Activated naive CD4-positive, alpha-beta T cell treated with anti-CD3 and anti-CD28 coated beads, Interleukin-2, amount 10 ng/mL, durations not matched to agents 7 days and 5 days (primary cell): Measurements from ENCODE around the gene CHID1.

Experiments
- CTCF ChIA-PET: fragments of 350-600 bp; sonication (Branson Sonifier 250); formaldehyde crosslinking; loops from one replicate; lab custom pipeline; 2021; ENCODE audit warnings: antibody characterized with exemption; lab: Charles Lee
- DNase-seq: peaks from one replicate; pipeline ENCODE4 v3.0.0-alpha.2; 2020
- H3K27ac Mint-ChIP-seq: one replicate; pipeline ENCODE4 v1.8.0; 2021; ENCODE audit warnings: mild to moderate bottlenecking, moderate library complexity, mixed read lengths
- H3K27me3 Mint-ChIP-seq: one replicate; pipeline ENCODE4 v1.8.0; 2021; ENCODE audit warnings: mild to moderate bottlenecking, mixed read lengths
- H3K36me3 Mint-ChIP-seq: one replicate; pipeline ENCODE4 v1.8.0; 2021; ENCODE audit warnings: mixed read lengths
- H3K4me1 Mint-ChIP-seq: one replicate; pipeline ENCODE4 v1.8.0; 2021; ENCODE audit warnings: mixed read lengths
- H3K4me3 Mint-ChIP-seq: one replicate; pipeline ENCODE4 v1.8.0; 2021; ENCODE audit warnings: mild to moderate bottlenecking, moderate library complexity, mixed read lengths
- H3K9me3 Mint-ChIP-seq: one replicate; pipeline ENCODE4 v1.8.0; 2021; ENCODE audit warnings: mixed read lengths

Gene CHID1

DNA sequence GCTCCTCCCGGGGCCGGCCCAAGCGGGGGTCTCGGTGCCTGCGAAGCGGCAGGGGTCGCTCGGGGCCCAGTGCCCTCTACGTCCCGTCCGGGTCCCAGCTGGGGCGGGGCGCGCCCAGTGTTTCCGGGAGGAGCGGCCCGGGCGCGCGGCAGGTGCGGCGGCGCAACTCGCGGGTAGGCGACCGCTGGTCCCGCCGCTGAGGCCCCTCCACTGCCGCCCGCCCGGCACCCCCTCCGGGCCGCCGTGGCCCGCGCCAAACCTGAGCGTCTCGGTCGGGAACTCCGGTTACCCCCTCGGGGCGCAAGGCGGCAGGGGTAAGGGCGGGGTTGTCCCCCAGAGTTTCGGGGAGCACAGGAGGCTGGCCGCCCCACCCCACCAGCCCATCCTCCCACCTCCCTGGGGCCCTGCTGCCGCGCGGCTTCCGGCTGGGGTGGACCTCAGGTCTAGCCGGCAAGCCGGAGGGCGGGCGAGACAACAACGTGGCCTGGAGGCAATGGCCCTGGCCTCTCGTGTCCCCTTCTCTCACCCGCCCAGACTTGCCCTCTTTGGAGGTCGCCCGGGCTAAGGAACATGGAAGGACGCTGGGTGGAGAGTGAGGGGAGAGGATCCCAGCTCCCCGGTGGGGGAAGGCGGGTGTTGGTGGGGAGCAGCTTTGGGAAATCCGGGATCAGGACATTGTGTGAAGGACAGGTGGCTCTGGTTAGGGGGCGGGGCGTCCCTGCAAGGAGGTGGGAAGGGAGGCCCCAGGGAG, 83.3 kb downstream of the CHID1 start:
- H3K9me3 Mint-ChIP-seq = no peaks in the 10 kb centered on the region
- peaks cover 13% of the 10 kb centered on the region for H3K36me3 Mint-ChIP-seq
- peak; percentile 66 for DNase-seq
- CTCF ChIA-PET = no interaction called here
- H3K4me3 Mint-ChIP-seq = peak overlapping the region; percentile 79
- peaks cover 49% of the 10 kb centered on the region for H3K4me1 Mint-ChIP-seq
- H3K27me3 Mint-ChIP-seq = peaks cover 51% of the 10 kb centered on the region
- H3K27ac Mint-ChIP-seq = peak overlapping the region; percentile 72

DNA sequence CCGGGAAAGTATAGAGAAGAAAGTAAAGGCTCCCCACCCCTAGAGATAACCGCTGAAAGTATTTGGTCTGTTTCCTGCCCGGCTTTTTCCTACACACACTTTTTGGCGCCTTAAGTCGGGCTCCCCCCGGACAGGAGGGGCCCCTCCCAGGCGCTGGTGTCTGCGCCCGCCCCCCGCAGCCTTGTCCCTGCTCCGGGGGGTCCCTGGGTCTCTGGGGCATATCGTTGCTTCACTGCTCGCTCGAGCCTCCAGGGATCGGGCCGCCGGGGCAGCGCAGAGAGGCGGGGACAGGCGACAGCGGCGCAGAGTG, 83.8 kb downstream of the CHID1 start:
- Mint-ChIP-seq H3K27me3 (peaks cover 45% of the 10 kb centered on the region), H3K36me3 (peaks cover 13% of the 10 kb centered on the region), H3K9me3 (no peaks in the 10 kb centered on the region), H3K4me3 (peak overlapping the region; percentile 78), H3K4me1 (peaks cover 44% of the 10 kb centered on the region), H3K27ac (peak overlapping the region; percentile 76)
- CTCF ChIA-PET = no interaction called here
- no peak for DNase-seq

DNA sequence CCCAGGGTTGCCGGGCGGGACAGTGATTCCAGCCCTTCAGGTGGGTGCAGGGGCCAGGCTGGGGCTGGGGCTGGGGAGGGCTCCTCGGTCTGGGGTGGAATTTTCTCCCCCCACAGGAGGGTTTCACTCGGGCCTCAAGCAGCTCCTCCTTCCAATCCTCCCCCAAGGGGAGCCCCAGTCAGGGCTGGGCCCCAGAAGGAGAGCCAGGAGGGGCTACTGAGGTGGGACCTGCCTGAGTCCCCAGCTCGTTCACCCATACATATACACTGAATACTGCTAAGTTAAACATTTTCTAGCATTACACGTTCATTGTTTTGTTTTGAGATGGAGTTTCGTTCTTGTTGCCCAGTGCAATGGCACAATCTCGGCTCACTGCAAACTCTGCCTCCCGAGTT, 84.4 kb downstream of the CHID1 start:
- Mint-ChIP-seq H3K27me3 (peaks cover 40% of the 10 kb centered on the region), H3K36me3 (peaks cover 13% of the 10 kb centered on the region), H3K27ac (peak overlapping the region; percentile 76), H3K4me1 (peaks cover 40% of the 10 kb centered on the region), H3K9me3 (no peaks in the 10 kb centered on the region), H3K4me3 (peak overlapping the region; percentile 78)
- CTCF ChIA-PET = no interaction called here
- DNase-seq = no peak

DNA sequence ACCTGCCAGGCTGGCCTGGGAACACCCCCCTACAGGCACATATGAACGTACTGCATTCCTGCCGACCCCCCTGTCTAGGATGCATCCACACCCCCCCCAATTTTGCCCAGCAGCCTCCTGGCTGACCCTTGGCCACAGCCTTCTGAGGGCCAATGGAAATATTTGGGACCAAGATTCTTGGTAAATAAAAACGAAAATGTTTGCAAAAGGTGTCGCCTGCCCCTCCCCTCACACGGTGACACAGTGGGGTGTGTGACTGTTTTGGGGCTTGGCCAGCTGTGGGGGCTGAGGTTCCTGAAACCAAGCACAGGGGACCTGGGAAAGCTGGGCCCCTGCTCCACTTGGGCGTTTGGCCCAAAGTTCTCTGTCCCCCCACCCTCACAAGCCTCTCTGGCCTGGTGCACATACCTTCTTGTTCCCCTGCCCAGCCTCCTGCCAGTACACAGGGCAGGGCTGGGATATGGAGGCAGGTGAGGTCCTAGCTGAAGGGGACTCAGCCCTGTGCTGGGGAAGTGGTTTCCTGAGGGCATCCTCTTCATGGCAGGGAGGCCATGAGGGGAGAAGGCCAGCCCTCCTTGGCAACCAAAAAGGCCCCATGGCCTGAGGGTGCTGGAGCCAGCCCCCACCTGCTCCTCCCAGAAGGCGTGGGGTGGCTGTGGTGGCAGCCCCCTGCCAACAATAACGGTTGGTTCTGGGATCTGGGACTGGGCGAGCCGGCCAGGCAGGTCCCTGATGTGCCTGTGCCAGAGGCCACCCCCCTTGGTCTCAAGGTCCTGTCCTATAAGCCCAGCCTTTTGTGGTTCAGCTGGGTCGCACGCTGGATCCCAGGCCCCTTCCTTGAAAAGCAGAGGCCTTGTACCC, 85.0 kb downstream of the CHID1 start:
- CTCF ChIA-PET = no interaction called here
- DNase-seq = no peak
- peaks cover 45% of the 10 kb centered on the region for H3K4me1 Mint-ChIP-seq
- H3K27me3 Mint-ChIP-seq = peaks cover 33% of the 10 kb centered on the region
- H3K4me3 Mint-ChIP-seq = no peak overlapping the region
- no peak overlapping the region for H3K27ac Mint-ChIP-seq
- H3K9me3 Mint-ChIP-seq = no peaks in the 10 kb centered on the region
- peaks cover 13% of the 10 kb centered on the region for H3K36me3 Mint-ChIP-seq

DNA sequence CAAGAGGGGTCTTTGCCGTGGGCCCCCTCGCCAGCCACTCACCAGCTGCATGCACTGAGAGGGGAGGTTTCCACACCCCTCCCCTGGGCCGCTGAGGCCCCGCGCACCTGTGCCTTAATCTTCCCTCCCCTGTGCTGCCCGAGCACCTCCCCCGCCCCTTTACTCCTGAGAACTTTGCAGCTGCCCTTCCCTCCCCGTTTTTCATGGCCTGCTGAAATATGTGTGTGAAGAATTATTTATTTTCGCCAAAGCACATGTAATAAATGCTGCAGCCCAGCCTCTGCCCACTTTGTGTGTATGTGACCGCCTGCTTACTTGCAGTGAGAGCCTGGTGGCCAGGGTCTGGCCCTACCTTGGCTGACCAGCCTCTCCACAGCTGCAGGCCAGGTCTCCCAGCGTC, 85.7 kb downstream of the CHID1 start:
- DNase-seq = no peak
- Mint-ChIP-seq H3K36me3 (peaks cover 13% of the 10 kb centered on the region), H3K4me1 (peaks cover 46% of the 10 kb centered on the region), H3K27ac (no peak overlapping the region), H3K4me3 (no peak overlapping the region), H3K9me3 (no peaks in the 10 kb centered on the region), H3K27me3 (peaks cover 27% of the 10 kb centered on the region)
- CTCF ChIA-PET = no interaction called here

DNA sequence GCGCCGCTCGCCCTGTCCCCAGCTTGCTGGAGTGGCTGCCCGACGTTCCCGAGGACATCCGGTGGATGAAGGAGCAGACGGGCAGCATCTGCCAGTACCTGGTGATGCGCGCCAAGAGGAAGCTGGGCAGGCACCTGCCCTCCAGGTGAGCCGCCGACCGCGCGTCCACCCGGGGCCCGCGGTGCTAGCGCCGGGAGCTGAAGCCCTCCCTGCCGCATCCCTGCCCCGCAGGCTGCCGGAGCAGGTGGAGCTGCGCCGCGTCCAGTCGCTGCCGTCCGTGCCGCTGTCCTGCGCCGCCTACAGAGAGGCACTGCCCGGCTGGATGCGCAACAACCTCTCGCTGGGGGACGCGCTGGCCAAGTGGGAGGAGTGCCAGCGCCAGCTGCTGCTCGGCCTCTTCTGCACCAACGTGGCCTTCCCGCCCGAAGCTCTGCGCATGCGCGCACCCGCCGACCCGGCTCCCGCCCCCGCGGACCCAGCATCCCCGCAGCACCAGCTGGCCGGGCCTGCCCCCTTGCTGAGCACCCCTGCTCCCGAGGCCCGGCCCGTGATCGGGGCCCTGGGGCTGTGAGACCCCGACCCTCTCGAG, 86.2 kb downstream of the CHID1 start:
- no peaks in the 10 kb centered on the region for H3K9me3 Mint-ChIP-seq
- H3K27ac Mint-ChIP-seq = no peak overlapping the region
- CTCF ChIA-PET = no interaction called here
- peaks cover 21% of the 10 kb centered on the region for H3K27me3 Mint-ChIP-seq
- peaks cover 11% of the 10 kb centered on the region for H3K36me3 Mint-ChIP-seq
- H3K4me3 Mint-ChIP-seq = no peak overlapping the region
- H3K4me1 Mint-ChIP-seq = peaks cover 41% of the 10 kb centered on the region
- DNase-seq = no peak

DNA sequence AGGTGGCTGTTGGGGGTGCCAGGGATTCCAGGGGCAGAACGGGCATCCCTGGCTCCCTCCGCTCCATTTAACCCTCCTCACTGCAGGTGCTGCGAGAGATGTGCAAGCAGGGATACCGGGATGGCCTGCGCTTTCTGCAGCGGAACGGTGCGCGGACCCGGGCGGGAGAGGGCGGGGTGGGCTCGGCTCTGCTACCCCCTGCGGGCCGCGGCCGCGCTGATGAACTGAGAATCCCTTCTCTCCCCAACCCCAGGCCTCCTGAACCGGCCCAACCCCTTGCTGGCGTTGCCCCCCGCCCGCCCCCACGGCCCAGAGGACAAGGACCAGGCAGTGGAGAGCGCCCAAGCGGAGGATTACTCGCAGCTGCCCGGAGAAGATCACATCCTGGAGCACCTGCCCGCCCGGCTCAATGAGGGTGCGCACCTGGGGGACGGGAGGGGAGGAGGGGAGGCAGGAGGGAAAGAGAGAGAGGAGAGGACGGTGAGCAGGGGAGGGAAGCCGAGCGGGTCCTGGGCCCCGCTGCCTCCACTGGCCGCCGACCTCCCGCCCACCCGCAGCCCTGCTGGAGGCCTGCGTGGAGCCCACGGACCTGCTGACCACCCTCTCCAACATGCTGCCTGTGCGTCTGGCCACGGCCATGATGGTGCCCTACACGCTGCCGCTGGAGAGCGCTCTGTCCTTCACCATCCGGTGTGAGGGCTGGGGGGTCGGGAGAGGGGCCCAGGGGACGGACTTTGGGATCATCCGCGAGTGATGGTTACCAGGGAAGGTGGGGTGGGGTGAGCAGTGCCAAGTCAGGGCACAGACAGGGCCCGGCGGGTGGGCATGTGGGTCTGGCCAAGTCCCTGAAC, 86.9 kb downstream of the CHID1 start:
- Mint-ChIP-seq H3K4me1 (peaks cover 36% of the 10 kb centered on the region), H3K36me3 (peaks cover 11% of the 10 kb centered on the region), H3K4me3 (no peak overlapping the region), H3K27ac (no peak overlapping the region), H3K9me3 (no peaks in the 10 kb centered on the region), H3K27me3 (peaks cover 14% of the 10 kb centered on the region)
- no peak for DNase-seq
- CTCF ChIA-PET = no interaction called here

DNA sequence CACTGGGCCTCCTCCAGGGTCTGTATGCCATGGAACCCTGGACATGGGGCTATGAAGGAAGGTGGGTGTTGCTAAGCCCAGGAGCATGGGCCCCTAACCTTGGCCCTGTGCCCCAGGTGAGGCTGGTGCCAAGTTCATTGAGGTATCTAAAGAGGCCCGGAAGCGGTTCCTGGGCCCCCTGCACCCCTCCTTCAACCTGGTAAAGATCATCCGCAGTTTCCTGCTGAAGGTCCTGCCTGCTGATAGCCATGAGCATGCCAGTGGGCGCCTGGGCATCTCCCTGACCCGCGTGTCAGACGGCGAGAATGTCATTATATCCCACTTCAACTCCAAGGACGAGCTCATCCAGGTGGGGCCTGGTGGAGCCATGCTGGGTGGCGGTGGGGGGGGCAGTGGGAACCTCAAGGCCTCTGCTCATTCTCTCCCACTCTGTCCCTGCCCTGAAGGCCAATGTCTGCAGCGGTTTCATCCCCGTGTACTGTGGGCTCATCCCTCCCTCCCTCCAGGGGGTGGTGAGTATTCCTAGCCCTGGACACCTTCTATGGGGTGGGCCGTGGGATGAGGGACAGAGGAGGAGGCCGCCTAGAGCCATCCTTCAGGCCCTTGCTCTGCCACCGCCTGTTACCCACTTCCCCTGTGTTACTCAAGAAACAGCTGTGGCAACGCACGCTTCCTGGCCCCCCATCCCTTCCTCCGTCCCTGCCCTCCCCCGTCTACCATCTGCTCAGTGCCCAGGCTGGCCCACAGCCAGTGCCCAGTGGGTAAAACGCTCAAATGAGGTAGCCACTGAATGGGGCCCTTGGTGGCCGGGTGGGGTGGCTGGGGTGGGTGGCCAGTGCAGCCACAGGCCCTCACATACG, 88.9 kb downstream of the CHID1 start:
- peaks cover 9% of the 10 kb centered on the region for H3K36me3 Mint-ChIP-seq
- no peaks in the 10 kb centered on the region for H3K27me3 Mint-ChIP-seq
- peak overlapping the region; percentile 82 for H3K4me3 Mint-ChIP-seq
- DNase-seq = no peak
- no peaks in the 10 kb centered on the region for H3K9me3 Mint-ChIP-seq
- H3K4me1 Mint-ChIP-seq = peaks cover 28% of the 10 kb centered on the region
- H3K27ac Mint-ChIP-seq = peak overlapping the region; percentile 45
- CTCF ChIA-PET = interaction anchor here (1.6 kb wide), 1 partner anchor 22 kb away, joined by 3 read pairs; no protein-coding TSS in a partner anchor

DNA sequence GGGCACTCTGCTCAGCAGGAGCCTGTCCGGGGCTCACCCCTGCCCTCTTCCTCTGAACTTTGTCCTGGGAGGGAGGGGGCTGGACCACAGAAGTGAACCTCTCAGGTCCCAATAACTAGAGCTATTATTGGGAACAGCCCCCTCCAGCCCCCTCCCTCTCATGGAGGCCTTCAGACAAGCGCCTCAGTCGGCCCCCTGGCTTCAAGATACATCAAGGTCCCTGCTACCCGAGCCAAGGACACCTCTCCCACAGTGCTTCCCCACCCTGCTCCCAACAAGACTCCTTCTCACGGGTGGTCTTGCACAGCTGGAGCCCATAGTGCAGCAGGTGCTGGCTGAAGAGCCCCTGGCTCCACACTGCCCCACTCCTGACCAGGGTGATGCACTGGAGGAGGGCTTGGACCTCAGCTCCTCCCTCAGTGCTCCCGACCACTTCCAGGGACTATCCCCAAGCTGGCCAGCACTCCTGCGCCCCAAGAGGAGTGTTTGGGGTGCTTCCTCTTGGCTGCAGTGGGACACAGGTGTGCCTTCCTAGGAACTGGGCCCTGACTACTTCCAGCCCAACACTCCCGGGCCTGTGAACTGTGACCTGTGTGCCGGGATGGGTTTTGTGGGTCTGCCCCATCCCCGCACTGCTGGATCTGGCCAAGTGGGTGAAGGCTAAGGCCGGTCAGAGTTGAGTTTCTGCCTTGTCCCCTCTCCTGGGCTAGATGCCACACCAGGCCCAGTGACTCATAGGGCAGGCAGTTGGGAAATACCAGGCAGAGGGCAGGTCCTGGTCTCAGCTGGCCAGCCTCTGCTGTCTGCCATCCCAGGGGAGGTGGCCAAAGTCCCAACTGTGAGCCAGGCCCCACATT, 89.7 kb downstream of the CHID1 start:
- Mint-ChIP-seq H3K4me1 (peaks cover 22% of the 10 kb centered on the region), H3K27ac (peak overlapping the region; percentile 90), H3K36me3 (peaks cover 9% of the 10 kb centered on the region), H3K27me3 (no peaks in the 10 kb centered on the region), H3K4me3 (peak overlapping the region; percentile 82), H3K9me3 (no peaks in the 10 kb centered on the region)
- CTCF ChIA-PET = interaction anchor here (1.6 kb wide), 1 partner anchor 22 kb away, joined by 3 read pairs; no protein-coding TSS in a partner anchor
- no peak for DNase-seq

DNA sequence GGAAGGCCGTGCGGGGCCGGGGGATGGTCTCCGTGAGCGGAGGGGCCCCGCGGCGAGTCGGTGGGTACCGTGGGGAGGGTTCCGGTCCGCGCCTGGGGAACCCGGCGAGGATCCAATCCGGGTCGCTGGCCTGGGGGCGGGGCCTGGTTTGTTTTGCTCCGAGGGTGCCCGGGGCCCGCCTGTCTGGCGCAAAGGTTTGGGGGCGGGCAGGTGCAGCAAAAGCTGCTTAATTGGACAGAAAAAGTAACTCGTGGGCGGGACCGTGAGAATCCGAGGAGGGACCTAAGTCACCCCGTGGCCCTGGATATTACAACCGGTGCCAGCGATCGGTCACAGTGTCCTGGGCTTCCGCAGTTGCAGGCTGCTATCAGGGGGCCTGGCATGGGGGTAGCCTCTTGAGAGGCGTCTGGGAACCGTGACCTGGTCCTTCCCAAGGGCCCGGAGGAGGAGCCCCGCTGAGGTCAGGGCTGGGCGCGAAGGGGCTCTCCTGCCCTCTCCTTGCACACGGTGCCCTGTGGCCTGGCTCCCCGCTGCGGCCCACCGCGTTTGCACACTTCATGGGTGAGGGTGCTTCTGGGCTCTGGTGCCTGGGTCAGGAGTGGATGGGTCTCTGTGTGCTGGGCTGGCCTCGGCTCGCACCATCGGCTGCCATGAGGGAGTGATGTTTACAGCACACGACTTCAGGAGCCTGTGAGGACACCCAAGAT, 90.5 kb downstream of the CHID1 start:
- peak overlapping the region; percentile 82 for H3K4me3 Mint-ChIP-seq
- H3K36me3 Mint-ChIP-seq = peaks cover 7% of the 10 kb centered on the region
- no peaks in the 10 kb centered on the region for H3K9me3 Mint-ChIP-seq
- H3K4me1 Mint-ChIP-seq = peaks cover 19% of the 10 kb centered on the region
- H3K27ac Mint-ChIP-seq = peak overlapping the region; percentile 90
- H3K27me3 Mint-ChIP-seq = no peaks in the 10 kb centered on the region
- DNase-seq = peak; percentile 98
- CTCF ChIA-PET = no interaction called here

DNA sequence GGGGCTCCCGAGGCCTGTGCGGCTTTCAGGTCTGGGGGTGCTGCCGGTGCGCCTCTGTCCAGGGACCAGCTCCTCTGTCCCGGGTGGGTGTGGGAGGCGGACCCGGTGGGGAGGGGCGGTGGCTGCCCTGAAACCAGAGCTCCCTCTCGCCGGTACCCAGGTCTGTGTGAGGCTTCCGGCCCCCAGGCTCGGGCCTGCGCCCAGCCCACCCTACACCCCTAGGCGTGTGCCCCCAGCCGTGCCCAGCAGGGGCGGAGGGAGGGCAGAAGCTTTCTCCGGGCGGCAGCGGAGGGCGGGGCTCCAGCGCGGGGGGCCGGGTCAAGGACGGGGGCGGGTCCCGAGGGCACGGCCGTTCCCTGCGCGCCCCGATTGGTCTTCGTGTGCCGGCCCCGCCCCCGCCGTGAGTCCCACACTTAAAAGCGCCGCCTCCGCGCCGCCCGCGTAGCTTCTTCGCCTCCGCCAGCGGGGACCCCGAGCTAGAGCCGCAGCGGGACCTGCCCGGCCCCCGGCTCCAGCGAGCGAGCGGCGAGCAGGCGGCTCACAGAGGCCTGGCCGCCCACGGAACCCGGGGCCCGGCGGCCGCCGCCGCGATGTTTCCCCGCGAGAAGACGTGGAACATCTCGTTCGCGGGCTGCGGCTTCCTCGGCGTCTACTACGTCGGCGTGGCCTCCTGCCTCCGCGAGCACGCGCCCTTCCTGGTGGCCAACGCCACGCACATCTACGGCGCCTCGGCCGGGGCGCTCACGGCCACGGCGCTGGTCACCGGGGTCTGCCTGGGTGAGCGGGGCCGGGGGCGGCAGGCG, 91.3 kb downstream of the CHID1 start:
- Mint-ChIP-seq H3K27me3 (no peaks in the 10 kb centered on the region), H3K4me3 (peak overlapping the region; percentile 82), H3K36me3 (peaks cover 2% of the 10 kb centered on the region), H3K27ac (peak overlapping the region; percentile 90), H3K4me1 (peaks cover 15% of the 10 kb centered on the region), H3K9me3 (no peaks in the 10 kb centered on the region)
- DNase-seq = peak; percentile 93
- CTCF ChIA-PET = no interaction called here
